Jurkat, Clone E6-1 (cell line): Measurements from ENCODE around the gene TPRN.

Source experiments
- DNase-seq: peaks from one replicate; pipeline ENCODE4 v3.0.0-alpha.2; 2011; ENCODE audit warnings: low read depth, low spot score
- H3K4me3 ChIP-seq: 2 replicates; pipeline ENCODE4 v1.5.1; 2011; ENCODE audit warnings: mild to moderate bottlenecking, low read length, control low read depth, moderate library complexity

The TPRN gene

GRCh38 chr9:137168573-137168903 is 32.0 kb downstream of the TPRN start:
- H3K4me3 ChIP-seq = no peak overlapping the region
- no peak for DNase-seq

- DNase-seq = no peak
- H3K4me3 ChIP-seq = no peak overlapping the region
Observed at GRCh38 chr9:137167747-137168572, 32.6 kb downstream of the TPRN start.

GRCh38 chr9:137167277-137167746 is 33.2 kb downstream of the TPRN start:
- no peak overlapping the region for H3K4me3 ChIP-seq
- no peak for DNase-seq

- no peak overlapping the region for H3K4me3 ChIP-seq
- DNase-seq = no peak
Observed at GRCh38 chr9:137166380-137167229, 33.9 kb downstream of the TPRN start.

GRCh38 chr9:137165250-137165836 is 35.2 kb downstream of the TPRN start:
- no peak overlapping the region for H3K4me3 ChIP-seq
- DNase-seq = no peak

- no peak overlapping the region for H3K4me3 ChIP-seq
- no peak for DNase-seq
Observed at GRCh38 chr9:137164370-137165249, 35.9 kb downstream of the TPRN start.

GRCh38 chr9:137163805-137164204 is 36.7 kb downstream of the TPRN start:
- no peak overlapping the region for H3K4me3 ChIP-seq
- no peak for DNase-seq

- no peak overlapping the region for H3K4me3 ChIP-seq
Observed at GRCh38 chr9:137163365-137163715, 37.2 kb downstream of the TPRN start.

GRCh38 chr9:137162505-137163364 is 37.8 kb downstream of the TPRN start:
- no peak overlapping the region for H3K4me3 ChIP-seq
- no peak for DNase-seq

More at GRCh38 chr9:137163365-137163715, 37.2 kb downstream of the TPRN start:
- DNase-seq = no peak

- no peak for DNase-seq
- no peak overlapping the region for H3K4me3 ChIP-seq
Observed at GRCh38 chr9:137161558-137162486, 38.7 kb downstream of the TPRN start.

- no peak overlapping the region for H3K4me3 ChIP-seq
- DNase-seq = no peak
Observed at GRCh38 chr9:137160716-137161557, 39.6 kb downstream of the TPRN start.

GRCh38 chr9:137160054-137160425 is 40.5 kb downstream of the TPRN start:
- DNase-seq = no peak
- no peak overlapping the region for H3K4me3 ChIP-seq

- no peak overlapping the region for H3K4me3 ChIP-seq
- DNase-seq = no peak
Observed at GRCh38 chr9:137159105-137160053, 41.2 kb downstream of the TPRN start.

GRCh38 chr9:137158625-137159024 is 41.9 kb downstream of the TPRN start:
- H3K4me3 ChIP-seq = no peak overlapping the region
- no peak for DNase-seq

GRCh38 chr9:137157618-137158415 is 42.7 kb downstream of the TPRN start:
- H3K4me3 ChIP-seq = no peak overlapping the region
- DNase-seq = no peak
